GM21390 (cell line): ENCODE results near the gene FAM186B.
A peak's percentile ranks its signal among the peaks of the same experiment; 100 is the strongest.
"Not testable (repeated sequence)": the region's sequence is repeated elsewhere in the genome, so short reads cannot be mapped to it uniquely, and the experiment has no call there.

Source experiments
- ATAC-seq: cut with Tn5 transposase; IDR thresholded peaks from one replicate; pipeline ENCODE4 v1.9.1; 2021; ENCODE audit not compliant: unreplicated experiment

Gene FAM186B

GRCh38 chr12:49612210-49612609 is 6.8 kb upstream of the FAM186B start:
- ATAC-seq = no peak

GRCh38 chr12:49610785-49611184 is 5.3 kb upstream of the FAM186B start:
- ATAC-seq = not testable (repeated sequence)

GRCh38 chr12:49609875-49610154 is 4.4 kb upstream of the FAM186B start:
- ATAC-seq = no peak

GRCh38 chr12:49609059-49609874 is 3.8 kb upstream of the FAM186B start:
- ATAC-seq = no peak

- no peak for ATAC-seq
Observed at GRCh38 chr12:49604856-49605255, 583 bp downstream of the FAM186B start.

- no peak for ATAC-seq
Observed at GRCh38 chr12:49603721-49604120, 1.7 kb downstream of the FAM186B start.

GRCh38 chr12:49599961-49600360 is 5.5 kb downstream of the FAM186B start:
- ATAC-seq = no peak

- no peak for ATAC-seq
Observed at GRCh38 chr12:49598527-49598926, 6.9 kb downstream of the FAM186B start.

GRCh38 chr12:49588721-49589516 is 16.5 kb downstream of the FAM186B start:
- no peak for ATAC-seq

- no peak for ATAC-seq
Observed at GRCh38 chr12:49588281-49588680, 17.2 kb downstream of the FAM186B start.

GRCh38 chr12:49587174-49587908 is 18.1 kb downstream of the FAM186B start:
- ATAC-seq = no peak

GRCh38 chr12:49585477-49586459 is 19.7 kb downstream of the FAM186B start:
- no peak for ATAC-seq

GRCh38 chr12:49584591-49584990 is 20.8 kb downstream of the FAM186B start:
- no peak for ATAC-seq

GRCh38 chr12:49583366-49584094 is 21.9 kb downstream of the FAM186B start:
- no peak for ATAC-seq

GRCh38 chr12:49582850-49583249 is 22.6 kb downstream of the FAM186B start:
- ATAC-seq = no peak

- no peak for ATAC-seq
Observed at GRCh38 chr12:49582201-49582600, 23.2 kb downstream of the FAM186B start.

GRCh38 chr12:49580572-49581535 is 24.6 kb downstream of the FAM186B start:
- ATAC-seq = peak; percentile 54

GRCh38 chr12:49578471-49579112 is 26.8 kb downstream of the FAM186B start:
- no peak for ATAC-seq
